WTC11 (cell line): ENCODE results near the gene RTL1. TPM values are rescaled to one million over a fixed set of nuclear protein-coding genes. Genes with fewer than 3 reads are reported as not detected.
A peak's percentile ranks its signal among the peaks of the same experiment; 100 is the strongest.

ENCODE experiments used
- ATAC-seq: fragments of 200-7000 bp; cut with Tn5 transposase; 2 replicates; pipeline ENCODE4 v1.10.0; 2021; ENCODE audit warnings: mild to moderate bottlenecking, moderate library complexity
- CTCF ChIA-PET: fragments of 300-600 bp; sonication (Branson Sonifier 250); formaldehyde crosslinking; loops from one replicate; lab custom pipeline; 2021; ENCODE audit warnings: antibody characterized with exemption; lab: Charles Lee
- POLR2A ChIA-PET: fragments of 350-600 bp; sonication (Branson Sonifier 250); formaldehyde crosslinking; loops from one replicate; lab custom pipeline; 2021; ENCODE audit warnings: antibody characterized with exemption; lab: Charles Lee
- DNase-seq: peaks from one replicate; pipeline ENCODE4 v3.0.0; 2021; ENCODE audit warnings: low spot score
- H3K27ac Mint-ChIP-seq: 2 replicates; pipeline ENCODE4 v1.8.0; 2021; ENCODE audit warnings: mixed read lengths
- H3K27me3 Mint-ChIP-seq: 2 replicates; pipeline ENCODE4 v1.8.0; 2021; ENCODE audit warnings: low read depth, mild to moderate bottlenecking, moderate library complexity, mixed read lengths
- H3K36me3 Mint-ChIP-seq: 2 replicates; pipeline ENCODE4 v1.8.0; 2021; ENCODE audit warnings: mixed read lengths
- H3K4me1 Mint-ChIP-seq: 2 replicates; pipeline ENCODE4 v1.8.0; 2022; ENCODE audit warnings: mixed read lengths
- H3K4me3 Mint-ChIP-seq: 2 replicates; pipeline ENCODE4 v1.8.0; 2021; ENCODE audit warnings: mild to moderate bottlenecking, moderate library complexity, mixed read lengths
- H3K9me3 Mint-ChIP-seq: 2 replicates; pipeline ENCODE4 v1.8.0; 2021; ENCODE audit warnings: mixed read lengths
- ATF1 ChIP-seq: sonication (generic); formaldehyde crosslinking; IDR thresholded peaks from 2 replicates; pipeline ENCODE4 v1.8.1; 2023; ENCODE audit warnings: mild to moderate bottlenecking, moderate library complexity, missing genetic modification reagents
- ATF3 ChIP-seq: sonication (generic); formaldehyde crosslinking; conservative IDR thresholded peaks from 2 replicates; pipeline ENCODE4 v1.8.1; 2022; ENCODE audit warnings: mild to moderate bottlenecking, missing genetic modification reagents
- CBFB ChIP-seq: sonication (generic); formaldehyde crosslinking; IDR thresholded peaks from 2 replicates; pipeline ENCODE4 v1.8.1; 2022; ENCODE audit warnings: mild to moderate bottlenecking, low read depth, missing genetic modification reagents
- E2F5 ChIP-seq: sonication (generic); formaldehyde crosslinking; IDR thresholded peaks from 2 replicates; pipeline ENCODE4 v1.8.1; 2022; ENCODE audit warnings: mild to moderate bottlenecking, moderate library complexity, missing genetic modification reagents
- EMX1 ChIP-seq: fragments of 250-450 bp; sonication (Bioruptor Pico); IDR thresholded peaks from 2 replicates; pipeline ENCODE4 v1.8.0; 2021; ENCODE audit warnings: mild to moderate bottlenecking
- FOXP4 ChIP-seq: sonication (generic); formaldehyde crosslinking; IDR thresholded peaks from 2 replicates; pipeline ENCODE4 v1.8.0; 2022; ENCODE audit warnings: mild to moderate bottlenecking, missing genetic modification reagents
- HMGXB4 ChIP-seq: sonication (generic); formaldehyde crosslinking; IDR thresholded peaks from 2 replicates; pipeline ENCODE4 v1.8.1; 2023; ENCODE audit warnings: mild to moderate bottlenecking, moderate library complexity, missing genetic modification reagents
- IRF1 ChIP-seq: sonication (generic); formaldehyde crosslinking; IDR thresholded peaks from 2 replicates; pipeline ENCODE4 v1.8.0; 2023; ENCODE audit warnings: missing genetic modification reagents
- MLX ChIP-seq: sonication (generic); formaldehyde crosslinking; IDR thresholded peaks from 2 replicates; pipeline ENCODE4 v1.8.1; 2023; ENCODE audit warnings: mild to moderate bottlenecking, missing genetic modification reagents, moderate library complexity
- NFYB ChIP-seq: sonication (generic); formaldehyde crosslinking; conservative IDR thresholded peaks from 2 replicates; pipeline ENCODE4 v1.8.0; 2022; ENCODE audit warnings: low read depth, missing genetic modification reagents
- NR1H2 ChIP-seq: sonication (generic); formaldehyde crosslinking; IDR thresholded peaks from 2 replicates; pipeline ENCODE4 v1.9.0; 2021; ENCODE audit warnings: mild to moderate bottlenecking, moderate library complexity, missing genetic modification reagents
- NR3C1 ChIP-seq: sonication (generic); formaldehyde crosslinking; conservative IDR thresholded peaks from 2 replicates; pipeline ENCODE4 v1.8.1; 2023; ENCODE audit warnings: low read depth, mild to moderate bottlenecking, missing genetic modification reagents
- TP53 ChIP-seq: sonication (generic); formaldehyde crosslinking; IDR thresholded peaks from 2 replicates; pipeline ENCODE4 v1.8.1; 2023; ENCODE audit warnings: mild to moderate bottlenecking, missing genetic modification reagents
- ZBTB21 ChIP-seq: sonication (generic); formaldehyde crosslinking; IDR thresholded peaks from 2 replicates; pipeline ENCODE4 v1.8.1; 2023; ENCODE audit warnings: mild to moderate bottlenecking, missing genetic modification reagents, borderline replicate concordance
- ZNF532 ChIP-seq: fragments of 250-450 bp; sonication (Bioruptor Pico); IDR thresholded peaks from 2 replicates; pipeline ENCODE4 v1.9.0; 2021; ENCODE audit warnings: mild to moderate bottlenecking, borderline replicate concordance
- total RNA-seq: library from RNA; stranded (reverse); gene quantifications from 3 replicates; pipeline ENCODE4 v1.2.3, GENCODE V29; 2021

Gene RTL1
- total RNA-seq, 1 experiment from 2014 or later = 0.07 TPM

- H3K4me3 Mint-ChIP-seq = no peak overlapping the region
- no peaks in the 10 kb centered on the region for H3K9me3 Mint-ChIP-seq
- TF ChIP-seq ATF3 (CRISPR knock-in tag) (no peak), ATF1 (no peak), EMX1 (CRISPR knock-in tag) (no peak), IRF1 (CRISPR knock-in tag) (no peak), NR3C1 (CRISPR knock-in tag) (no peak), TP53 (CRISPR knock-in tag) (no peak), FOXP4 (CRISPR knock-in tag) (no peak), NR1H2 (CRISPR knock-in tag) (no peak), ZBTB21 (CRISPR knock-in tag) (no peak), NFYB (CRISPR knock-in tag) (no peak), MLX (no peak), HMGXB4 (CRISPR knock-in tag) (no peak), ZNF532 (CRISPR knock-in tag) (no peak), CBFB (CRISPR knock-in tag) (no peak), E2F5 (CRISPR knock-in tag) (no peak)
- CTCF ChIA-PET = interaction anchor here (1.4 to 1.9 kb wide), 2 partner anchors 41 to 182 kb away, joined by 4 read pairs; no protein-coding TSS in a partner anchor
- peak; percentile 3 for DNase-seq
- H3K27ac Mint-ChIP-seq = no peak overlapping the region
- peaks cover 19% of the 10 kb centered on the region for H3K4me1 Mint-ChIP-seq
- ATAC-seq = no peak
- peaks cover 31% of the 10 kb centered on the region for H3K36me3 Mint-ChIP-seq
- H3K27me3 Mint-ChIP-seq = no peaks in the 10 kb centered on the region
- POLR2A ChIA-PET = interaction anchor here (0.5 kb wide), 1 partner anchor 238 kb away, joined by 6 read pairs; no protein-coding TSS in a partner anchor
Observed at GRCh38 chr14:100891501-100892445, 11.7 kb downstream of the RTL1 start.
